HCT116 (cell line): ENCODE data around the gene RNF227. TPM values are rescaled to one million over a fixed set of nuclear protein-coding genes. Genes with fewer than 3 reads are reported as not detected.

Experiments
- ATAC-seq: fragments of 200-7000 bp; cut with Tn5 transposase; 2 replicates; pipeline ENCODE4 v1.9.1; 2020; ENCODE audit warnings: mild to moderate bottlenecking, moderate library complexity
- BruUV-seq: library from RNA; stranded (reverse); fragments of 400-500 nt; replicated peaks from 2 replicates; lab custom pipeline; 2021; lab: Mats Ljungman, UMichigan
- CTCF ChIA-PET: fragments of 300-600 bp; sonication (Branson Sonifier 250); formaldehyde crosslinking; loops from one replicate; lab custom pipeline; 2021; ENCODE audit warnings: antibody characterized with exemption; lab: Charles Lee
- POLR2A ChIA-PET: fragments of 300-600, 350-600 bp; sonication (Branson Sonifier 250); formaldehyde crosslinking; loops from one replicate; lab custom pipeline; 2021; ENCODE audit warnings: antibody characterized with exemption; lab: Charles Lee
- RAD21 ChIA-PET, 2 experiments: fragments of 300-600 bp; sonication (Branson Sonifier 250); formaldehyde crosslinking; loops; one replicate each; lab custom pipeline; 2023; ENCODE audit warnings: low total read pairs in 2 of 2; ENCODE audit not compliant: uncharacterized antibody in 2 of 2, unreplicated experiment in 2 of 2, low non-redundant PET in 1 of 2; lab: Charles Lee
- DNase-seq: peaks from one replicate; pipeline ENCODE4 v3.0.0-alpha.2; 2010; ENCODE audit warnings: low read depth, low spot score
- H2AFZ ChIP-seq: fragments of 200-600 bp; shearing (Covaris generic), sonication (generic); 2 replicates; pipeline ENCODE4 v1.6.1; 2017; ENCODE audit warnings: low read depth, mixed run types, mixed read lengths, antibody characterized with exemption, low read length; ENCODE audit not compliant: poor library complexity, severe bottlenecking
- H3K27ac ChIP-seq: 2 replicates; pipeline ENCODE4 v1.5.1; 2012; ENCODE audit warnings: low read depth, low read length
- H3K27me3 ChIP-seq: fragments of 200-600 bp; sonication (generic); 2 replicates; pipeline ENCODE4 v1.6.1; 2016; ENCODE audit warnings: mixed run types, low read length, mixed read lengths; ENCODE audit not compliant: insufficient read depth
- H3K36me3 ChIP-seq, 2 experiments: fragments of 200-500 bp in 1 of 2; fragments of 200-600 bp in 1 of 2; sonication (Bioruptor generic) in 1 of 2; sonication (generic) in 1 of 2; 2 replicates each; pipeline versions ENCODE4 v1.5.1 to v1.6.1; 2014 to 2016; ENCODE audit warnings: low read length in 2 of 2, inconsistent platforms in 1 of 2, mixed read lengths in 1 of 2, mixed run types in 1 of 2; ENCODE audit not compliant: insufficient read depth in 2 of 2, control insufficient read depth in 1 of 2
- H3K4me1 ChIP-seq, 2 experiments: fragments of 200-600 bp in 1 of 2; sonication (generic) in 1 of 2; 2 replicates each; pipeline versions ENCODE4 v1.5.1 to v1.6.1; 2012 to 2017; ENCODE audit warnings: low read length in 2 of 2, inconsistent platforms in 1 of 2, mild to moderate bottlenecking in 1 of 2, mixed read lengths in 1 of 2, mixed run types in 1 of 2, moderate library complexity in 1 of 2; ENCODE audit not compliant: insufficient read depth in 2 of 2, control insufficient read depth in 1 of 2
- H3K4me2 ChIP-seq: fragments of 200-600 bp; sonication (generic); 2 replicates; pipeline ENCODE4 v1.6.1; 2017; ENCODE audit warnings: mixed run types, low read length, mixed read lengths
- H3K4me3 ChIP-seq, 2 experiments: fragments of 200-600 bp in 1 of 2; sonication (generic) in 1 of 2; replicated peaks in 1 of 2; 2 replicates each; pipeline ENCODE4 v1.5.1; 2011 to 2016; ENCODE audit warnings: low read length in 2 of 2, control low read depth in 1 of 2, low read depth in 1 of 2, mild to moderate bottlenecking in 1 of 2, mixed read lengths in 1 of 2, mixed run types in 1 of 2
- H3K79me2 ChIP-seq: fragments of 200-600 bp; sonication (generic); 2 replicates; pipeline ENCODE4 v1.6.1; 2017; ENCODE audit warnings: mild to moderate bottlenecking, mixed run types, low read length, moderate library complexity, mixed read lengths; ENCODE audit not compliant: insufficient read depth
- H3K9ac ChIP-seq: fragments of 200-600 bp; sonication (generic); 2 replicates; pipeline ENCODE4 v1.6.1; 2016; ENCODE audit warnings: low read length, mixed read lengths
- H3K9me2 ChIP-seq: fragments of 200-600 bp; sonication (generic), shearing (Covaris generic); 2 replicates; pipeline ENCODE4 v1.6.1; 2017; ENCODE audit warnings: mixed run types, mild to moderate bottlenecking, moderate library complexity; ENCODE audit not compliant: insufficient read depth
- H3K9me3 ChIP-seq, 2 experiments: fragments of 200-500 bp in 1 of 2; fragments of 200-600 bp in 1 of 2; sonication (Bioruptor generic) in 1 of 2; sonication (generic) in 1 of 2; 2 replicates each; pipeline ENCODE4 v1.6.1; 2014 to 2017; ENCODE audit warnings: low read length in 2 of 2, mixed read lengths in 2 of 2, inconsistent platforms in 1 of 2, low read depth in 1 of 2, mild to moderate bottlenecking in 1 of 2, mixed run types in 1 of 2, moderate library complexity in 1 of 2; ENCODE audit not compliant: control insufficient read depth in 1 of 2, insufficient read depth in 1 of 2
- H4K20me1 ChIP-seq: fragments of 200-600 bp; sonication (generic), shearing (Covaris generic); 2 replicates; pipeline ENCODE4 v1.6.1; 2017; ENCODE audit warnings: mixed run types, mild to moderate bottlenecking, moderate library complexity; ENCODE audit not compliant: insufficient read depth
- CBX3 ChIP-seq: IDR thresholded peaks from 2 replicates; pipeline ENCODE4 v1.6.1; 2012; ENCODE audit warnings: low read depth
- EGR1 ChIP-seq: IDR thresholded peaks from 2 replicates; pipeline ENCODE4 v1.6.1; 2012; ENCODE audit warnings: low read depth
- ELF1 ChIP-seq: IDR thresholded peaks from 2 replicates; pipeline ENCODE4 v1.6.1; 2012; ENCODE audit warnings: low read depth, borderline replicate concordance
- EZH2phosphoT487 ChIP-seq: fragments of 200-600 bp; IDR thresholded peaks from 2 replicates; pipeline ENCODE4 v1.6.1; 2018; ENCODE audit warnings: antibody characterized with exemption, borderline replicate concordance
- MAX ChIP-seq: IDR thresholded peaks from 2 replicates; pipeline ENCODE4 v1.6.1; 2012
- RAD21 ChIP-seq: IDR thresholded peaks from 2 replicates; pipeline ENCODE4 v1.6.1; 2012; ENCODE audit warnings: low read depth, mild to moderate bottlenecking
- SRF ChIP-seq: IDR thresholded peaks from 2 replicates; pipeline ENCODE4 v1.6.1; 2012; ENCODE audit warnings: low read depth
- ZFX ChIP-seq: fragments of 450-650 bp; IDR thresholded peaks from 2 replicates; pipeline ENCODE4 v1.6.1; 2017
- intact Hi-C: fragments of 100-400 bp; cut with micrococcal nuclease; formaldehyde crosslinking; loops from 2 replicates; pipeline ENCODE4 v1.10.0; 2022
- total RNA-seq: library from RNA; stranded (reverse); gene quantifications from one replicate; pipeline ENCODE4 v1.2.1, GENCODE V29; 2021; ENCODE audit not compliant: unreplicated experiment
- TF ChIP-seq, protein P1 (sequence below): IDR thresholded peaks from 2 replicates; pipeline ENCODE4 v1.6.1; 2011; ENCODE audit warnings: mild to moderate bottlenecking, low read length, moderate library complexity; ENCODE audit not compliant: insufficient replicate concordance; ENCODE audit errors: extremely low read depth

Gene RNF227
- total RNA-seq, 1 experiment from 2014 or later, result 0.74 TPM

DNA sequence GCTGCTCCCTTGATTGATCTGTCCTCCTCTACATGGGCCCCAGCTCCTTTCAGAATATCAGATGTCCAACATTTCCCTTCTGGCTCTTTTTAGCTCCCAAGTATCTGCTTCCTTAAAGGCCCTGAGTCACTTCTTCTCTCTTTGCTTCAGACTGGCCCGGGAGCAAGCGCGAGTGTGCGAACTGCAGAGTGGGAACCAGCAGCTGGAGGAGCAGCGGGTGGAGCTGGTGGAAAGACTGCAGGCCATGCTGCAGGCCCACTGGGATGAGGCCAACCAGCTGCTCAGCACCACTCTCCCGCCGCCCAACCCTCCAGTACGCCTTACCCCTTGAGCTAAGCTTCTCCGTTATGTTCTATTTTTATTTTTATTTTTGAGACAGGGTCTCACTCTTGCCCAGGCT lies 28.2 kb upstream of the RNF227 start:
- Histone ChIP-seq H3K4me3 (no peak overlapping the region), H3K9me2 (no peaks in the 10 kb centered on the region), H3K4me1 (no peaks in the 10 kb centered on the region), H2AFZ (no peak overlapping the region), H3K4me2 (no peak overlapping the region), H4K20me1 (no peaks in the 10 kb centered on the region), H3K36me3 (peaks cover 61 to 64% of the 10 kb centered on the region in 2 experiments), H3K27me3 (no peaks in the 10 kb centered on the region), H3K79me2 (no peaks in the 10 kb centered on the region), H3K27ac (no peak overlapping the region), H3K9ac (no peak overlapping the region), H3K9me3 (no peaks in the 10 kb centered on the region)
- ATAC-seq, result no peak
- no peak for DNase-seq
- ChIA-PET POLR2A (interaction anchor here (2.0 kb wide), 1 partner anchor 11 kb away, joined by 6 read pairs; no protein-coding TSS in a partner anchor), CTCF (interaction anchor here (1.6 kb wide), 1 partner anchor 44 kb away, joined by 4 read pairs; no protein-coding TSS in a partner anchor), RAD21 (no interaction called here)
- intact Hi-C loops, result no loop called here
- TF ChIP-seq SRF, result no peak
- no peak for TF ChIP-seq ZFX
- no peak for TF ChIP-seq EGR1
- no peak for TF ChIP-seq RAD21
- TF ChIP-seq CBX3, result no peak
- TF ChIP-seq, protein P1, sequence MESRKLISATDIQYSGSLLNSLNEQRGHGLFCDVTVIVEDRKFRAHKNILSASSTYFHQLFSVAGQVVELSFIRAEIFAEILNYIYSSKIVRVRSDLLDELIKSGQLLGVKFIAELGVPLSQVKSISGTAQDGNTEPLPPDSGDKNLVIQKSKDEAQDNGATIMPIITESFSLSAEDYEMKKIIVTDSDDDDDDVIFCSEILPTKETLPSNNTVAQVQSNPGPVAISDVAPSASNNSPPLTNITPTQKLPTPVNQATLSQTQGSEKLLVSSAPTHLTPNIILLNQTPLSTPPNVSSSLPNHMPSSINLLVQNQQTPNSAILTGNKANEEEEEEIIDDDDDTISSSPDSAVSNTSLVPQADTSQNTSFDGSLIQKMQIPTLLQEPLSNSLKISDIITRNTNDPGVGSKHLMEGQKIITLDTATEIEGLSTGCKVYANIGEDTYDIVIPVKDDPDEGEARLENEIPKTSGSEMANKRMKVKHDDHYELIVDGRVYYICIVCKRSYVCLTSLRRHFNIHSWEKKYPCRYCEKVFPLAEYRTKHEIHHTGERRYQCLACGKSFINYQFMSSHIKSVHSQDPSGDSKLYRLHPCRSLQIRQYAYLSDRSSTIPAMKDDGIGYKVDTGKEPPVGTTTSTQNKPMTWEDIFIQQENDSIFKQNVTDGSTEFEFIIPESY, result no peak
- no peak for TF ChIP-seq EZH2phosphoT487
- TF ChIP-seq ELF1, result no peak
- no peak for TF ChIP-seq MAX
- no TSS peak for BruUV-seq
